ENCODE data around the gene FNDC11.

GRCh38 chr20:63565021-63565698 lies 11.2 kb downstream of the FNDC11 start:
- TF ChIP-seq, protein P1, sequence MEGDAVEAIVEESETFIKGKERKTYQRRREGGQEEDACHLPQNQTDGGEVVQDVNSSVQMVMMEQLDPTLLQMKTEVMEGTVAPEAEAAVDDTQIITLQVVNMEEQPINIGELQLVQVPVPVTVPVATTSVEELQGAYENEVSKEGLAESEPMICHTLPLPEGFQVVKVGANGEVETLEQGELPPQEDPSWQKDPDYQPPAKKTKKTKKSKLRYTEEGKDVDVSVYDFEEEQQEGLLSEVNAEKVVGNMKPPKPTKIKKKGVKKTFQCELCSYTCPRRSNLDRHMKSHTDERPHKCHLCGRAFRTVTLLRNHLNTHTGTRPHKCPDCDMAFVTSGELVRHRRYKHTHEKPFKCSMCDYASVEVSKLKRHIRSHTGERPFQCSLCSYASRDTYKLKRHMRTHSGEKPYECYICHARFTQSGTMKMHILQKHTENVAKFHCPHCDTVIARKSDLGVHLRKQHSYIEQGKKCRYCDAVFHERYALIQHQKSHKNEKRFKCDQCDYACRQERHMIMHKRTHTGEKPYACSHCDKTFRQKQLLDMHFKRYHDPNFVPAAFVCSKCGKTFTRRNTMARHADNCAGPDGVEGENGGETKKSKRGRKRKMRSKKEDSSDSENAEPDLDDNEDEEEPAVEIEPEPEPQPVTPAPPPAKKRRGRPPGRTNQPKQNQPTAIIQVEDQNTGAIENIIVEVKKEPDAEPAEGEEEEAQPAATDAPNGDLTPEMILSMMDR (IDR thresholded peaks at IDR 0.05 in 8 of 11, conservative IDR thresholded peaks at IDR 0.05 in 3 of 11), result no peak
- no peak for TF ChIP-seq POLR2A (IDR thresholded peaks at IDR 0.05)
